Putamen (tissue), 1 donor: ENCODE results near the gene HTR3D.
"Not testable (repeated sequence)": the region's sequence is repeated elsewhere in the genome, so short reads cannot be mapped to it uniquely, and the experiment has no call there.

Experiments
- DNase-seq: peaks from one replicate; pipeline ENCODE4 v3.0.0-alpha.2; 2016; ENCODE audit warnings: low spot score

Gene HTR3D, protein sequence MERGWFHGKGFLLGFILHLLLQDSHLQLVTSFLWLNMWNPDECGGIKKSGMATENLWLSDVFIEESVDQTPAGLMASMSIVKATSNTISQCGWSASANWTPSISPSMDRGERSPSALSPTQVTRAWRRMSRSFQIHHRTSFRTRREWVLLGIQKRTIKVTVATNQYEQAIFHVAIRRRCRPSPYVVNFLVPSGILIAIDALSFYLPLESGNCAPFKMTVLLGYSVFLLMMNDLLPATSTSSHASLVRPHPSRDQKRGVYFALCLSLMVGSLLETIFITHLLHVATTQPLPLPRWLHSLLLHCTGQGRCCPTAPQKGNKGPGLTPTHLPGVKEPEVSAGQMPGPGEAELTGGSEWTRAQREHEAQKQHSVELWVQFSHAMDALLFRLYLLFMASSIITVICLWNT

DNA sequence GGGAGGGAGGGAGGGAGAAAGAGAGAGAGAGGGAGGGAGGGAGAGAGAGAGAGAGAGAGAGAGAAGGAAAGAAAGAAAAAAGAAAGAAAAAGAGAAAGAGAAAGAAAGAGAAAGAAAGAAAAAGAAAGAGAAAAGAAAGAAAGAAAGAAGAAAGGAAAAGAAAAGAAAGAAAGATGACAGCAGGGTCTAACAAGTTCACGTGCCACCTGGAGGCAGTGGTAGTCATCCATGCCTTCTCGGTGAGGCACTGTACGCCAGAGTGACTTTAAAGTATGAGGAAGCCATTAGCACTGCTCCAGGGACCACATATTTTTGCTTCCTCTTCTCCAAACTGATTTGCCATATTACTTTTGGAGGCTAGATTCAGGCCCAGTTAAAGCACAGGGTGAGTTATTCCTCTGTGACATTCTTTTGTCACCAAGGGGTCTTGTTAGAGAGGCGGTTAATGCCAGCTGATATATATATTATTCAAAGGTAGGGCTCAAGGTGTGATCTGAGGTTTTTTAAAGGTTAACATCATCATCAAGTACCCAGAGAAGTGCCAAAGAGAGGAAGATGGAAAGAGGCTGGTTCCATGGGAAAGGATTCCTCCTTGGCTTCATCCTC is at the start of gene HTR3D:
Gene HTR3D (plus strand): TSS at position 556 of the 606 bp plus-strand sequence. CDS start 0 bp downstream, at position 556.
- no peak for DNase-seq

DNA sequence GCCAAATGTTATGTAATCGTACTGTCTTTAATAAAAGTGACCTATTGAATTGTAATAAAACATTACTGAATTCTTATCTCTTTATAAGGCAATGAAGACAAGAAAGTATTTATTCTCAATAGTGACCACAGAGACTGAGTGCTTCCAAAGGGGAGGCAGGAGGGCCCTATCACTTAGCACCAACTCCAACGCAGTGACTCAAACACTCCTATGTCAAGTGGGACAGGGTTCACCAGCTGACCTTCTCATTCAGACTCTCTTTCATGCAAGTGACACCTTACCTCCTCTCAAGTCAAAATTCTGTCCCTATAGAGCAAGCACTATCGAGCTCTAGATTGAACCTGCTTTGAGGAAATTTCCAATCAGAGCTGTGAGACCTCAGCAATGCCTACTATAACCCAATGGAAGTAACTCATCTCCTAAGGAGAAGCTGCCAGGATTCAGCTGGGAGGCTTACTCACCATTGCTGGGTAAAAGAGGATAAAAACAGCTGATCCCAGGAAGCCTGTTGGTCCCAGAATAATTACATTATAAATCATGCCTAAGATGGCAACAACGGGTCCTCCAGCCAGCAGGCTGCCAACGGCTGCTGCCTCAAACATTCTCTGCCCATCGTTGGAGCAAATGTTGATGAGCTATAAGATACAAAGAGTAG is 49.4 kb upstream of the HTR3D start:
- no peak for DNase-seq

DNA sequence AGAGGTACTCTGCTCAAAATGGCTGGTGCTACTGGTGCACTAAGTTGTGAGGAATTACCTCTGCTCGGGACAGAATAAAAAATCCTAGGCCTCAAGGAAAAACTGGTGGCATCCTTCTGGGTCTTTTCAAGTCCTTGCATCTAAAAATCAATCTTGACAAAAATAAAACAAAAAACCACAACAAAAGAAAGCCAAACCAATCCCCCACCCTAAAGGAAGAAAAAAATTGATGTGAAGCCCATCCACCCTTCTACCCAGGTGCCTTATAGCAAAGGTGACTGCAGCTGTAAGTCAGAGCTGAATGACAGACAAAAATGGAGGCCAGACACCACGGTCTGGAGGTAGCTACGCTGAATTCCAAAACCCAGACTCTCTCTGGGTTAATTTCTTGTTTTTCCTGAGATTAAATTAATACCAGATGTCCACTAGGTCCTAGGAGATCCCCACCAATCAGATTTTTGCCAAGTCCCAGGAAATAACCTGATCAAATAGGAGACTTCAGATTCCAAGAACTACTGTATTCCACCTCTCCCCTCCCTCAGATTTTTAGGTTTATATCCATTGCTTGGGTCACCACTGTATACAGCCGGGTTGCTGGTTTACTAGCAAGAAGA is 47.3 kb upstream of the HTR3D start:
- DNase-seq = no peak

DNA sequence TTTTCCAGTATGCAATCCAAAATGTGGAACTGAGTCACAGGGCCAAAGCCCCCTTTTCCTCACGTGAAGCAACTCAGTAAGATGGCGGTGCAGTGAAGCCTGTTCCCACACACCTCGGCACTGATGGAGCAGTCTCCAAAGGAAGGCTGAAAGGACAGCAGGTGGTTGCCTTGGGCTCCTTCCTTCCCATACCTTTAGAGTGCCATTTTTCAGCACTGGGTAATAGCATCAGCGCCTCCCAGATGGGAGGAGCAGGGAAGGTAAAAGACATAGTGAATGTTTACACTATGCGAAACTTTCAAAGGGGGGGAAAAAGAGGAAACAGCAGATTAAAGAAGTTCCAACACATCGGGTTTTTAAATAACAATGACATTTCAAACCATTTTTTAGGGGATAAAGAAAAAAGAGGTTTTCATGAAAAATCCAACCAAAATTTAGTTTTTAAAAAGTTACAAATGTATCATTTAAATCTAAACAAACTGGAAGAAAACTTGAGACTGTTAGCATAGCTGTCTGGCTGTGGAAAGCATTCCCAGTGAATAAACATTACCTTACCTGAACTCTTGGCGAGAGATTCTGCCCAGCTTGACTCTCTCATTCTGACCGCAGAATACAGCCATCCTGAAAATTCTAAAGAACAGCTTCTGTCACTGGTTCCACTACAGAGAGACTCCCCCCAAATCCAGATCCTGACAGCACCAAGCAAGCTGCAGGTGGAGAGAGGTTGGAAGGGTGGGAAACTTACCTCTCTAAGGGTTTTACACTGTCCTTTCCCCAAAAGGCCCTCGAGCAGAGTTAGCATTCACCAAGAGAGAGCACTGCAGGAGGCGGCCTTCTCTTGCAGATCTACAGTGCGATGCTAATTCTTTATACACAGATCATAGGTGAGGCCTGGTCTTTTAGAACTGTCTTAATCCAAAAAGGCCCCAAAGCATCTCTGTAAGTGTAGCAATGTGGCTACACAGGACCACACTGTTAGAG is 46.5 kb upstream of the HTR3D start:
- no peak for DNase-seq

DNA sequence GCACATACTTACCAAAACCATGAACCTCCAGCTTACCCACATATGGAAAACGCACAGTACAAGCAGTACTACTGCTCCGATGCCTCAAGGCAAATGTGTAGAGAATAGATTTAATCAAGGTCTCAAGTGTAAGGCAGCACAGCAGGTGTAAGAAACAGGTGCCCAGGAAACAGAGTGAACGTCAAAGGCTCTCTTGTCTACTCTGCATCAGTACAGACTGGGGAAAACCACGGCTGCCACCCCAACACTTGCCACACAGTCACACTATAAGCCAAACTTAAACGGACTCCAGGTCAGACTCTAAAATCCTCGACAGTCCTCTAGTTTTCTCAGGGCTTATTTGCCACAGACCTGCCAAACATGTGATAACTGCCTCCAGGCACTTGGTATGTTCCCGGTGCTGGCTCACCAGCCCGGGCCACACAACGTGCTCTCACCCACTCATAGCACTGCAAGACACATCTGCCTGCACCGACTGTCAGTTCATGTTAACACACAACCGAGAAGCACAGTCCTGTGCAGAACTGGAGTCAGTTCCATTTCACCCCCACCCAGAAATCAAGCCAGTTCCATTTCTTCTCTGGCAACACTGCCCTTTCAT is 44.4 kb upstream of the HTR3D start:
- peak; percentile 12 for DNase-seq

DNA sequence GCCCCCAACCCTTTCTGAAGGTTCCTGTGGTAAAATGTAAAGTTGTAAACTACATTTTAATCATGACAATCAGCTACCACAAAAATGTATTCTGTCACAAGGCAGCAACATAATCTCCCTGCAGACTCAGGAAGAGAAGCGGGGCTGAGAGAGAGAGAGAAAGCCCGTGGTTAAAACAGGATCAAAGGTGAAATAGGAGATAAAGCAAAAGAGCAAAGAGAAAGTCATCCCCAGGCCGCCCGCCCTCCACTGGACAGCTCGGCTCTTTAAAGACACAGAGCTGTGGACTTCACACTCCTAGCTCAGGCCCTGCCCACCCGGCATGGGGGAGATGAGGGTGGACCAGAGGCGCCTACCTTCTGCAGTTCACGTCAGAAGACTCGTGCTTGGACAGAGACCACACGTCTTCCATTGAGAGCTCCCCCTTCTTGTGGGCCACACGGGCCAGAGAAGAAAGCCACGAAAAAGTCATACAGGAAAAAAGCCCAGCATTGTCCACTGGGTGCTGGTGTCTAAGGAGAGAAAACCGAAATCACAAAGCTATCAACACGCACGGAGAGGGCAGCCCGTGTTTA is 43.2 kb upstream of the HTR3D start:
- DNase-seq = no peak

DNA sequence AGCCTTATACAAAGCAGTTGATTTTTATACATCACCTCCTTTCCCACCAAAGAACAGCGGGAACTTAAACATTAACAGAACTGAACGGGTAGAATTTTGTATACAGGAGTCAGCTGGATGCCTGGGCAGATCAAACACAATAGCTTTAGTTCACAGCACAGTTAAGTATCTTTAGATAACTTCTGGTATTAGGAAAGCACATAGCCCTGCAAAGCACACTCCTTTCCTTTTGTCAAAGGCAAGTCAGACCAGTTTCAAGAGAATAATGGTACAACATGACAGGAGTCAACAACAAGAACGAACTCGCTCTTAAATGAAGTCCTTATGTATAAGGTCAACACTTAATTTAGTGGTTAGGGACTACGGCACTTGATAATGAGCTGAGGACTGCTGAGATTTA is 40.1 kb upstream of the HTR3D start:
- DNase-seq = no peak

DNA sequence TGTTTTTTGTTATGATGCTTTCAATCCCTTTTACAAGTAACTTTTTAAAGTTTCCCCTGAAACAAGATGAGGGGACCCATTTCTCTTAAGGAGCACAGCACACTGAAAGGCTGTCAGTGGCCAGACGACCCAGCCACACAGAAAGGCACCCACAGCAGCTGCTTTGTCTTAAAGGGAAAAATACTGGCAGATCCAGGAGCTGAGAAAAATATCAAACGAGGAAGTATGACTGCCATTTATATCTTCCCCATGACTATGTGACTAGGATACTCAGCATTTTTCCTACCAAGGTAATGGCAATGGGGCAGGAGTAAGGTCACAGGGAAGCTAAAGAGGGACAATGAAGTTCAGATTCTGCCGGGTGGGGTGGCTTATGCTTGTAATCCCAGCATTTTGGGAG is 29.8 kb upstream of the HTR3D start:
- DNase-seq = no peak

DNA sequence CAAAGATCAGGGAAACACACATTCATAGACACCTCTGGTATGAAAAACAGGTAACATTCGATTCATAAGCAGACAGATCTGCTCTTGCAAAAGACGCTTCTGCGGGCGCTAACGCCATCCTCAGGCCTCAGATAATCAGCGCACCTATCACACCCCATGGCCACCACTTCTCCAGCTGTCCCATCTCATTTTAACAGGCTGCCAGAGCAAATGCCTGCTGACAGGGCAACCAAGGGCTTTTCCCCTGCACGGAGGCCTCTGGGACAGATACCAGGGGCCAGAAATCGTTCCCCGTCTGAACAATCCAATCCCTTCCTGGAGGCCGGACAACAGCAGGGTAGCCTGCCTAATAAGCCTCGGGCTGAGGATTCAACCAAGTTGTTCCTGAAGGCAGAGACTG is 29.1 kb upstream of the HTR3D start:
- no peak for DNase-seq

DNA sequence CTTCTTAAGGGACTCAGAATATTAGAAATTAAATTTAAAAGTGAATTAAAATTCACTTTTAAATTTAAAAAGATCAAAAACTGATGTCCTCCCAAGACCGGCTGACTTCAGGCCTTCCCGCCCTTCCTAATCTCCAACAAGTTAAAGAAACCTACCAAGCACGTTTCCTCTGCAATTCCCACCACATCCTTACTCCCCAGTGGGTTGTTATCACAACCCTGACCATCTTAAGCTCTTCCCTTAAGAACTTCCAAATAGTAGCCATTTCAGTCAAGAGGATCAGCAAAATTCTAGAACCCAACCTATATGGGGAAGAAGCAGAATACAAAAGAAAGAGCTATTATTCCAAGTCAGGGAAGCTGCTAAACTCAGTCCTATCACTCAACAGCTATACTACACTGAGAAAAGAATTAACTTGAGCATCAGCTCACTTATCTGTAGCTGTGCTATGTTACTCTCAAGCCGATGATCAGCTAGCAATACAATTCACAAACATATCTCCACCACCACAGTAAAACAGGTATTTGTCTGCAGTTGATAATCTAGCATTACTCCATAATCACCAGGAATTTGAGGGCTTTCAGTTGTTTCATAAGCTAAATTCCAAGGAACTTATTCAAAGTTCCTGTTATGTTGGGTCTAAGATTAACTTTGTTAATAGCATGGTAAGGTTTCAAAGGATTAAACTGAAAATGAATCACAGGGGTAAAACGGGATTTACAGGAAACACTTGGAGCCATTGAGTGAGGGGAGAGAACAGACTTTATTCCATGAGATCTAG is 28.2 kb upstream of the HTR3D start:
- no peak for DNase-seq

DNA sequence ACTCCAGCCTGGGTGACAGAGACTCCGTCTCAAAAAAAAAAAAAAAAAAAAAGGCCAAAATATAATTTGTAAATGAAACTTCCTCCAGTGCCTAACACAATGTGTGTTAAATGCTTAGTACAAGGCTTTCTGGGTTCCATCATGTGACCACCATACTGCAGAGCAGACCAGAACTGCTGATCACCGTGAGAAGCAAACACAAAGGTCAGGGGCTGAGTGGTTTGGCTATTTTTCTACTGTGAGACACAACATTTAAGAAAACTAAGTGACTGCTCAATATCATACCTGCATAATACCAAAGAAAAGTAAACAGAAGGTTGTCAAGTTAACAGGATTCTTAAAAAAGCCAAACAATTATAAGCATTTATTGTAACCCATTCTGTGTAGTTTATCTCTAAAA is 27.1 kb upstream of the HTR3D start:
- no peak for DNase-seq

DNA sequence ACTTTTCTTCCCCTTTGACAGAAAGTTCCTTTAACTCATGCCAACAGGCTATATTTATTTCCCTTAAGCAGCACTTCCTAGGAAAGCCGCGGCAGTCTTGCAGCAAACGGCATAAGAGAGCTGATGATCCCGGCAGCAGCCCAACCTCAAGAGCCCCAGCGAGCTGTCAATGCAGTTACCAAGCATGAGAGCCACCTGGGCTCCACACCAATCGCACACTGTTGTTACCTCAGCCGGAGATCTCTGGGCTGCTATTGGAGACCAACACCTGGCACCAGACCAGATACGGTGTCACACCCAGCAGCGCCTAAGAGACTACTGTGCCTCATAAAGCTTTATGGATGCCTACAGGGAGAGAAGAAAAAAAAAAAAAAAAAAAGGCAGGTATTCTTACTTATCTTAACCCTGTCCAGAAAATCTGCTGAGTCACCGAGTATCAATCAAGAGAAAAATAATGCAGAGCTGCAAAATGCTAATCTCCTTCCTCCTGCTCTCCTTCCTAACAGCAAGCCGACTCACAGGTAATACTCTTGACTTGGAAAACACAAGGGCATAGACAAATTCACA is 25.5 kb upstream of the HTR3D start:
- DNase-seq = peak; percentile 29

DNA sequence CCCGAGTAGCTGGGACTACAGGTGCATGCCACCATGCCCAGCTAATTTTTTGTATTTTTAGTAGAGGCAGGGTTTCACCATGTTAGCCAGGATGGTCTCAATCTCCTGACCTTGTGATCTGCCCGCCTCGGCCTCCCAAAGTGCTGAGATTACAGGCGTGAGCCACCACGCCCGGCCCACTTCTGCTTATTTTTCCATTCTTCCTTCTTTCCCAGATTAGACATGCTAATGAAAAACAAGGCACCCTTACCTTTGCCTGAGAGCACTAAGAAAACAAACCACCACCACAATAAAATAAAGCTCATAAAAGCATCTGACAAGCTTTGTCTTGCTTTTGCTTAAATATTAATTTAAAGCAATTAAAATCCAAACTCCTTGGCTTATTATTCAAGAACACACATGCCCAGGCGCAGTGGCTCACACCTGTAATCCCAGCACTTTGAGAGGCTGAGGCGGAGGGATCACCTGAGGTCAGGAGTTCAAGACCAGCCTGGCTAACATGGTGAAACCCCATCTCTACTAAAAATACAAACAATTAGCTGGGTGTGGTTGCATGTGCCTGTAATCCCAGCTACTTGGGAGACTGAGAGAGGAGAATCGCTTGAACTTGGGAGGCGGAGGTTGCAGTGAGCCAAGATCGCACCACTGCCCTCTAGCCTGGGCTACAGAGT is 24.3 kb upstream of the HTR3D start:
- DNase-seq = not testable (repeated sequence)

DNA sequence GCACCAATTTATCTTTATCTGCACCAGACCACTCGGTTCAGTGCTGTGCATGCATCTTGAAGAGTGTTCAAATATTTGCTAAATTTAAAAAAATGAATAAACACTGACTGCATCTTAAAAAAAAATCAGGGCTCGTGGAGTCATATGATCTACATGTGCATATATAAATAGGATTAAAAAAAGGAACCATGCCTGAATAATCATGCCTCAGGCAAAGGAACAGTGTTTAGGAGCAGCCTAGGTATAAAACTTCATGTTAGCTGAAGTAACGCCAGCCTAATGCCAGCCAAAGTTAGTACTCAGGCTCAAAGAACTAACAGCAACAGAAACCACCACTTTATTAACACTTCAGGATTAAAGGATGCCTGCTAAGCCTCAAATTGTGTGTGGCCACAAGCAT is 23.4 kb upstream of the HTR3D start:
- no peak for DNase-seq

DNA sequence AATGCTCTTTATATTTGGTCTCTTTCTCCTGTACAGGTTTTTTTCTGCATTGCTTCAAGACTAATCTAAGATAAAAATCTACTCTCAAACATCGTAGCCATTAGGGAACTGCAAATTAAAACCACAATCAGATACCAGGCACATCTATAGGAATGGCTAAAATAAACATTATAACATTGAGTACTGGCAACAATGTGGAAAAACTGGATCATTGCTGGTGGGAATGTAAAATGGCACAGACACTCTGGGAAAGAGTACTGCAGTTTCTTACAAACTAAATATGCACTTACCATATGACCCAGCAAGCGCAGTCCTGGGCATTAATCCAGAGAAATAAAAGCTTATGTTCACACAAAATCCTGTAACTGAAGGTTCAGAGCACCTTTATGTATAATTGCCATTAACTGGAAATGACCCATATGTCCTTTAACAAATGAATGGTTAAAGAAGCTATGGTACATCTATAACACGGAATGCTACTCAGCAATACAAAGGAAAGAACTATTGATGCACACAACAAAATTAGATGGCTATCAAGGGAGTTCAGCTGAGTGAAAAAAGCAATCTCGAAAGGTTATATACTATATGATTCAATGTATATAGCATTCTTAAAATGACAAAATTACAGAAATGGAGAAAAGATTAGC is 20.2 kb upstream of the HTR3D start:
- DNase-seq = no peak

DNA sequence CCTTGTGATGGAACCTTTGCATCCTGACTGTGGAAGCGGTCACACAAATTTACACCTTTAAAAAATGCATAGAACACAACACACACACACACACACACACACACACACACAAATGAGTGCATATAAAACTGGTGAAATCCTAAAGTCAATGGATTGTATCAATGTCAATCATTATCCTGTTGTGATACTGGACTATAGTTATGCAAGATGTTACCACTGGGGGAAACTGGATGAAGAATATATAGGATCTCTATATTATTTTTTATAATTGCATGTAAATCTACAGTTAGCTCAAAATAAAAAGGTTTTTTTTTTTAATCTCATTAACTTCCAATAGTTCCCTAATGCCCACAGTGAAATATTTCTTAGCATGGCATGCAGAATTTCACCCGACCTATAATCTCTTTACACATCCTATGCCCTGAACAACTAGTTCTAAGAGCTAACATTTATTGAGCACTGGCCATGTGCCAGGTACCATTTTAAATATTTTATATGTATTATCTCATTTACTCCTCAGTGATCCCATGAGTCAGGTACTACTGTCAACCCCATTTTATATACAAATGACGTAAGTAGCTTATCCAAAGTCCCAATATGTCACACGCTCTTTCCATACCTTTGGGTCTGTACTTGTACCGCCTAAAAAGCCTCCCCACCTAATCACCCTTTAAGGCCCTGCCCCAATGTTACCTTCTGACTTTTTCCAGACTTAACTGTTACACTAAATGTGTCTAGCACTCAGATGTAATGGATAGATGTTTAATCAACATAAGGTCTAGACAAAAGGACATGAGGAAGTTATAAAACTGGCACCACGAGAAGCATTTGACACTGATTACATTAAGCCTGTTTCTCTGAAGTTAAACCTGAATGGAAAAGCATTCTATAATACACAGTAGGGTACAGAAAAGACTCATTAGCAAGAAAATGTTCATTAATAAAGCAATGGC is 19.3 kb upstream of the HTR3D start:
- DNase-seq = no peak

DNA sequence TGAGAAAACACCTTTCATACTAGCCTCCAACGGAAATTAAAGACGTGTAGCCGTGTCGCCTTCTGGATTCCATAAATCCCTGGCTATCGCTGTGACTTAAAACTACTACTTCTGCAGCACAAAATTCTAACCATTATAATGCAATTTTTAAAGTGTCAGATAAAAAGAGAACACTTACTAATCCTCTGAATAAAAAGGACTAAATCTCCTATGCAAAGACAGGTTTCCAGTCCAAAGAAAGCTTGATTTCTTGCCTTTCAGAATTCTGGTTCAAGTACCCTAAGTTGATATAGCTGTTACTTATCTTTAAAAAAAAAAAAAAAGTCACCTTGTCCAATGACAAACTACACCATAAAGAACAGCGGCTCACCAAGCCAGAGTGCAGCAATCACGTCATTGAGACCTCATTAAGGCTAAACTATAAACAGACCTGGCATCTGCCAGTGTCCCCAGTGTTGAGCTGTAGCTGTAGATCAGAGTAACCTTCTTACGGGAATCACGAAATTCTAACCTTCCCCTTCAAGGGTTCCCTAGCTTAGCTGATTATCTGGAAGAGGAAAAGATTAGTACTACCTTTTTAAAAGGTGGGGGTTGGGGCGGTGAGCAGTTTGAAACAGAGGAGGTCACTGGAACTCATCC is 16.0 kb upstream of the HTR3D start:
- DNase-seq = no peak
